ENCODE results near the gene ARFRP1.

DNA sequence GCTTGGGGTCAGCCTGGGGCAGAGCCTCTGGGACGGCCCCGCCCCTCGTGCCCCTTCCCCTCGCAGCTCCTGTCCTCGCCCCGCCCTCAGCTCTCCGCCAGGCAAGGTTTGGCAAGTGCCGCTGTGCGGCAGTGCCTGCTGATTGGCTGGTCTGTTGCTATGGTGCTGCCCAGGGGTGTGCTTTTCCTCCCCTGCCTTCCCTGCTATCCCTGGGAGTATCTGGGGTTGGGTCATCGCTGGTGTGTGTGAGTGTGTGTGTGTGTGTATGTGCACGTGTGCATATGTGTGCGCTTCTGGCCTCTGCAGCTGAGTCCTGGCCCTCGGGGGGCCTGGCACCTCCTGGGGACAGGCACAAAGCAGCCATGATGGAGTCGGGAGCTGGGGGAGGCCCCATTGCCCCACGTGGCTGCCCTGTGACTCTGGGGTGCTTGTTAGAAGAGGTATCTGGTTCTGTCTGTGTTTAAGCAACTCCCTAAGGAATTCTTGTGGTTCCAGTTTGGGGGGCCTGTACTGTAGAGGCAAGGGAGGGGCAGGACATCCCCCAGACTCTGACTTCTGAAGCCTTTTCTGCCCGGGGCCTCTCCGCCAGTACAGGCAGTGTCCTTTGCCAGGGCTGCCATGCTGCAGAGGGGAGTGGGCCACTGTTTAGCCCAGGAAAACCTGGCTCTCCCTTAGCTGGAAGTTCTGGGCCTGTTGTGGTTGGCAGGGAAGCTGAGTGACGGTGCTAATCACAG lies 42.7 kb downstream of the ARFRP1 start:
- no peak for TF ChIP-seq EP300 (IDR thresholded peaks at IDR 0.05)
- TF ChIP-seq, protein P1, sequence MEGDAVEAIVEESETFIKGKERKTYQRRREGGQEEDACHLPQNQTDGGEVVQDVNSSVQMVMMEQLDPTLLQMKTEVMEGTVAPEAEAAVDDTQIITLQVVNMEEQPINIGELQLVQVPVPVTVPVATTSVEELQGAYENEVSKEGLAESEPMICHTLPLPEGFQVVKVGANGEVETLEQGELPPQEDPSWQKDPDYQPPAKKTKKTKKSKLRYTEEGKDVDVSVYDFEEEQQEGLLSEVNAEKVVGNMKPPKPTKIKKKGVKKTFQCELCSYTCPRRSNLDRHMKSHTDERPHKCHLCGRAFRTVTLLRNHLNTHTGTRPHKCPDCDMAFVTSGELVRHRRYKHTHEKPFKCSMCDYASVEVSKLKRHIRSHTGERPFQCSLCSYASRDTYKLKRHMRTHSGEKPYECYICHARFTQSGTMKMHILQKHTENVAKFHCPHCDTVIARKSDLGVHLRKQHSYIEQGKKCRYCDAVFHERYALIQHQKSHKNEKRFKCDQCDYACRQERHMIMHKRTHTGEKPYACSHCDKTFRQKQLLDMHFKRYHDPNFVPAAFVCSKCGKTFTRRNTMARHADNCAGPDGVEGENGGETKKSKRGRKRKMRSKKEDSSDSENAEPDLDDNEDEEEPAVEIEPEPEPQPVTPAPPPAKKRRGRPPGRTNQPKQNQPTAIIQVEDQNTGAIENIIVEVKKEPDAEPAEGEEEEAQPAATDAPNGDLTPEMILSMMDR (IDR thresholded peaks at IDR 0.05), result no peak
